Right lobe of liver (tissue), 4 donors: ENCODE data around the gene GNAZ.

Experiments used
- CTCF ChIP-seq, 4 donors: fragments of 200-600 bp in 3 of 4; fragments of 450-650 bp in 1 of 4; IDR thresholded peaks; one replicate each; pipeline versions ENCODE4 v1.5.1 to v1.8.0; 2016 to 2022; ENCODE audit warnings: antibody characterized with exemption in 4 of 4, mild to moderate bottlenecking in 2 of 4
- POLR2A ChIP-seq: fragments of 450-650 bp; IDR thresholded peaks from one replicate; pipeline ENCODE4 v1.6.1; 2017; ENCODE audit warnings: antibody characterized with exemption, mild to moderate bottlenecking
- donor health status: DM: no; HTN: no; CAD: no.
- donor health status: DM: no; HTN: no; CAD: no.
- donor health status: DM: no; HTN: yes; CAD: no.

GRCh38 chr22:23117275-23117674 lies 47.0 kb downstream of the GNAZ start:
- TF ChIP-seq CTCF (IDR thresholded peaks at IDR 0.05) (no peak), POLR2A (no peak)
